IgD-negative memory B cell (primary cell): ENCODE results near the gene CALHM4. TPM values are rescaled to one million over a fixed set of nuclear protein-coding genes. Genes with fewer than 3 reads are reported as not detected.
A peak's percentile ranks its signal among the peaks of the same experiment; 100 is the strongest.
"Not testable (repeated sequence)": the region's sequence is repeated elsewhere in the genome, so short reads cannot be mapped to it uniquely, and the experiment has no call there.

Experiments
- H3K27ac Mint-ChIP-seq, 3 donors: one replicate each; pipeline ENCODE4 v1.8.0; 2020 to 2022; ENCODE audit warnings: mild to moderate bottlenecking in 3 of 3, mixed read lengths in 3 of 3, moderate library complexity in 1 of 3
- H3K27me3 Mint-ChIP-seq: one replicate; pipeline ENCODE4 v1.8.0; 2021; ENCODE audit warnings: mixed read lengths
- H3K36me3 Mint-ChIP-seq: one replicate; pipeline ENCODE4 v1.8.0; 2020; ENCODE audit warnings: mild to moderate bottlenecking, mixed read lengths
- H3K4me1 Mint-ChIP-seq, 3 donors: one replicate each; pipeline ENCODE4 v1.8.0; 2020 to 2022; ENCODE audit warnings: mixed read lengths in 3 of 3, mild to moderate bottlenecking in 1 of 3
- H3K4me3 Mint-ChIP-seq, 4 donors: one replicate each; pipeline ENCODE4 v1.8.0; 2020 to 2022; ENCODE audit warnings: mild to moderate bottlenecking in 4 of 4, mixed read lengths in 4 of 4, moderate library complexity in 3 of 4
- H3K9me3 Mint-ChIP-seq, 3 donors: one replicate each; pipeline ENCODE4 v1.8.0; 2020 to 2021; ENCODE audit warnings: mixed read lengths in 3 of 3, mild to moderate bottlenecking in 1 of 3
- polyA plus RNA-seq: library from polyadenylated mRNA; unstranded; fragments of 300-500 nt; fragmentation: Illumina TruSeq; gene quantifications from one replicate; pipeline ENCODE4 v1.2.3, GENCODE V29; 2021

Gene CALHM4
- polyA plus RNA-seq, 1 donor from 2014 or later, result not detected

DNA sequence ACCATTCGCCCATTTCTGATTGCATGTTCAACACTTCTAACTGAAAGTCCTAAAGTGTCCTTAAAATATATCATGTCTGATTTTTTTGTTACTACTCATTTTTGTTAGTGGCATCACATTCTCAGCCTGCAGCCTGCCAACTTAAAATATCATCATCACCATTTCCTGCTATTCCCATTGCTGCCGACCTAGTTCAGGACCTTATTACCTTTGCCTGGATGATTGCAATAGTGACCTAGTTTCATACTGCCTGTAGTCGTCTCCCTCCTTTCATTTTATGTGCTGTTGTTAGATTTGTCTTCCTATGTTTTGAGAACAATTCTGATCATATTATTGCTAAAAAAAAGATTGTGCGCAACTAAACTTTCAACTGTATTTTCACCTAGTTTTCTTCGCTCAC, 23.9 kb downstream of the CALHM4 start:
- peaks cover 22 to 31% (median 23%) of the 10 kb centered on the region in 3 donors for H3K4me1 Mint-ChIP-seq
- H3K27ac Mint-ChIP-seq, result no peak overlapping the region
- no peaks in the 10 kb centered on the region for H3K27me3 Mint-ChIP-seq
- H3K4me3 Mint-ChIP-seq, result no peak overlapping the region
- H3K36me3 Mint-ChIP-seq, result peaks cover 10% of the 10 kb centered on the region
- no peaks in the 10 kb centered on the region for H3K9me3 Mint-ChIP-seq

DNA sequence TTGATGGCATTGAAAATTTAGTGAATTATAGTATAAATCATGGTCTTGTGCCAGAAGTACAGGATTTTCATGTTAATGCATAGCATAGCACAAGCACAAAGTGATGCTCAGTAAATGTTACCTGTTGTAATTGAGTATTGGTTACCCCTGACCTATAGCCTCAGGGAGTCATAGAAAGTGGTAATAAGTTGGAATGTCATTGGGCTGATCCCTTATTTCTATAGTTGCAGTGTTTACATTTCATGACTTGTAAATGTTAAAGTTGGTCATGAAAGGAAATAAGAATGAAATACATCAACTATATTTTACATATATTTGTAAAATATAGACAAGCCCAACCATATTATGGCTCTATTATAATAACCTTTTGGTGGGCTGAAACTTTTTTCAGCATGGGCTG, 24.8 kb downstream of the CALHM4 start:
- Mint-ChIP-seq H3K27ac (no peak overlapping the region), H3K36me3 (peaks cover 10% of the 10 kb centered on the region), H3K9me3 (no peaks in the 10 kb centered on the region), H3K27me3 (no peaks in the 10 kb centered on the region), H3K4me3 (no peak overlapping the region), H3K4me1 (peaks cover 16 to 26% (median 19%) of the 10 kb centered on the region in 3 donors)

DNA sequence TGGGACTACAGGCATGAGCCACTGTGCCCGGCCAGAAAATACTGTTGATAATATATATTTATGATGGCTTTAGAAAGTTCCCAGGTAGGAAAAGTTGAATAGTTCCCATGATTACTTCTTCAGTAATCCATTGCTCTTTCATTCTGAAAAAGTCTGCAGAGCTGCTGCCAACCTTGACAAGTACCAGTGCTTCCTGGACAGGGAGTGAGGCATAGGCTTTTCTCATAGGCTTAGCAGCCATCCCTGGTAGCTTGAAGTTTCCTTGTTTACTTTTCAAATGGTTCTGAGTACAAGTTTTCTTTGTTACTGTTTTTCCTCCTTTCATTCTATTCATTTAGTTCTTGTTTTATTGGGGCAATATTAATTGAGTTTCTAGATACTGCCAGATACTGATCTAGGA, 25.6 kb downstream of the CALHM4 start:
- Mint-ChIP-seq H3K36me3 (peaks cover 12% of the 10 kb centered on the region), H3K4me1 (peaks cover 11 to 18% (median 14%) of the 10 kb centered on the region in 3 donors), H3K27me3 (no peaks in the 10 kb centered on the region), H3K27ac (no peak overlapping the region), H3K9me3 (no peaks in the 10 kb centered on the region), H3K4me3 (no peak overlapping the region)

DNA sequence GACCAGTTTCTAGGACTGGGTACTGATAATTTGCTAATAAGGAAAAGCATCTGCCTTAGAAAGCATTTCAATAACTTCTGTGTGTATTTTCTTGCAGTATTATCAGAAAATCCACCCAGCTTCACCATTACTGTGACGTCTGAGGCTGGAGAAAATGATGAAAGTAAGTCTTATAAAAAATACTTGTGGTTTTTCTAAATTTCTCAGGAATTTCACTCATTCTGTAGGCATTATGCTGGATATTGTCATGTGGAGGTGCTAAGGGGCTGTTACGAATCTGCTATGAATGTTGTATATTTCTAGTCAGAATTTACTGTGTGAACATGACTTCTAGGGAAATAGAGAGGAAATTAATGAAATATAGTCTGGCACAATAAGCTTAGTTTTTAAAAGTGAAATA, 26.6 kb downstream of the CALHM4 start:
- H3K27ac Mint-ChIP-seq, result no peak overlapping the region

DNA sequence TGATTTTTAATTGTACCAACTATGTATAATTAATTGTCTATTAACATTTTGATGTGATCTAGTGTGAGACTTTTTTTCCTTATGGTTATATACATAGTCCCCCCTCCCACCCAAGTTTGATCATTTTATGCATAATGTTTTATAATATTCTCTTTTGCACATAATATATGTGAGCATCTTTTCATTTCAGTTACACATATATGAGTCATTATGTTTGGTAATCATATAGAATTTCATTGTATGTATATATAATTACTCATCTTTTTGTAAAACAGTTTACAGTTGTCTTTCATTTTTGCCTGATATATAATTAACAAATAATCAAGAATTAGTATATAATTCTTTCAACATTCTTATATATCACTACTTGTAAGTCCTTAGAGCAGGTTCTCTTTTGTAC, 32.7 kb downstream of the CALHM4 start:
- H3K36me3 Mint-ChIP-seq, result peaks cover 7% of the 10 kb centered on the region
- H3K27me3 Mint-ChIP-seq, result no peaks in the 10 kb centered on the region
- no peak overlapping the region for H3K27ac Mint-ChIP-seq
- no peaks in the 10 kb centered on the region for H3K4me1 Mint-ChIP-seq
- H3K4me3 Mint-ChIP-seq, result no peak overlapping the region
- no peaks in the 10 kb centered on the region for H3K9me3 Mint-ChIP-seq

More for the DNA sequence above, 26.6 kb downstream of the CALHM4 start:
- Mint-ChIP-seq H3K4me1 (peaks cover 9 to 16% (median 11%) of the 10 kb centered on the region in 3 donors), H3K9me3 (no peaks in the 10 kb centered on the region), H3K36me3 (peaks cover 13% of the 10 kb centered on the region), H3K4me3 (no peak overlapping the region), H3K27me3 (no peaks in the 10 kb centered on the region)

DNA sequence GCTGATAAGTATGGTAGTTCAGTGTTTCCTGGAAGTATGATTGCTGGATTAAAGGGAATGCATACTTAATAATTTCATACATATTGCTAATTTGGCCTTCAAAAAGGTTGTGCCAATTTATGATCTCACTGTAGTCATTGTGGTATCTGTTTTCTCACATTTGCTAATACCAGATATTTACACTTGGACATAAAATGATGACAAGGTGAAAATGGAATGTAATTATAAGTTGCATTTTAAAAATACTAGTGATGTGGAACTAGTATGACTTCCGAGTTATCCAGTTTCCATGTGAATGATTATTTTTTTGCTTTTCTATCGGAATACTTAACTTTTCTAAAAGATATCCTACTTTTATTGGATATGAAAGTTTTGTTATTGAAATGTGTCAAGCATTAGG, 33.2 kb downstream of the CALHM4 start:
- Mint-ChIP-seq H3K4me3 (no peak overlapping the region), H3K36me3 (peaks cover 11% of the 10 kb centered on the region), H3K9me3 (no peaks in the 10 kb centered on the region), H3K27ac (no peak overlapping the region), H3K4me1 (no peaks in the 10 kb centered on the region), H3K27me3 (no peaks in the 10 kb centered on the region)

DNA sequence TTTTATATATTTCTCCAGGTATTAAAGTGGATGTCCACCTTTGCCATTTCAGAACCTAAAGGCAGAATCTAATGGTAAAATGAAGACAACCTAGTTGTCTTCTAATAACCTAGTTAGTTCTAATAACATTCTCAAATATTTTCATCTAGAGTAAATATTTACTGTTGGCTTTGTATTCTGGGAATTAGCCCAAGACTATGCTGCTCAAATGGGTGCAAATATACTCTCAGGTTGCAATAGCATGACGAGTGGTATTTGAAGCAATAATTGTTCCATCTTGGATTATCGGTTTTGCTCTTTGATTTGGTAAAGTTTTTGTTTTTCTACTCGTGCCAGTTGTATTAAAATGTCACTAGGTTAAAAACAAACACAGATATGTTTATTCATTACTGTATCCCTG, 41.7 kb downstream of the CALHM4 start:
- H3K36me3 Mint-ChIP-seq, result peaks cover 28% of the 10 kb centered on the region
- H3K27ac Mint-ChIP-seq, result no peak overlapping the region
- no peaks in the 10 kb centered on the region for H3K27me3 Mint-ChIP-seq
- no peak overlapping the region for H3K4me3 Mint-ChIP-seq
- no peaks in the 10 kb centered on the region for H3K9me3 Mint-ChIP-seq
- no peaks in the 10 kb centered on the region for H3K4me1 Mint-ChIP-seq

DNA sequence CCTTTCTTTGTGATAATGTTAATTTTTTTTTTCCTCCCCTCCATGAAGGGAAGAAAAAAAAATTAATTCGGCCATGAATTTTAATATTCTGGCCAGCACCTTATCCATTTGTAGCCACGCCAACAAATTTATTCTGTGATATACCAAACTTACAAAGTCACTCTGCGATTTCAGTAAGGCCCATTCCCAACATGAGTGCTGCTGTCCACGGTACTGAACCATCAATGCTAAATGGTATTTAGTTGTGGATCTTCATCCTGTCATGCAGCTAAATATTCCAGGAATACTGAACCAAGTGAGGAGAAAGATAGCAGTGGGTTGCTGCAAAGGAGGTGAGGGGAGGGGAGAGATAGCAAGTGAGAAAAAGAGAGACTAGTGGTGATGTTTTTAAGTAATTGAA, 43.3 kb downstream of the CALHM4 start:
- no peaks in the 10 kb centered on the region for H3K27me3 Mint-ChIP-seq
- no peaks in the 10 kb centered on the region for H3K4me1 Mint-ChIP-seq
- H3K9me3 Mint-ChIP-seq, result no peaks in the 10 kb centered on the region
- no peak overlapping the region for H3K27ac Mint-ChIP-seq
- H3K4me3 Mint-ChIP-seq, result no peak overlapping the region
- H3K36me3 Mint-ChIP-seq, result peaks cover 28% of the 10 kb centered on the region

DNA sequence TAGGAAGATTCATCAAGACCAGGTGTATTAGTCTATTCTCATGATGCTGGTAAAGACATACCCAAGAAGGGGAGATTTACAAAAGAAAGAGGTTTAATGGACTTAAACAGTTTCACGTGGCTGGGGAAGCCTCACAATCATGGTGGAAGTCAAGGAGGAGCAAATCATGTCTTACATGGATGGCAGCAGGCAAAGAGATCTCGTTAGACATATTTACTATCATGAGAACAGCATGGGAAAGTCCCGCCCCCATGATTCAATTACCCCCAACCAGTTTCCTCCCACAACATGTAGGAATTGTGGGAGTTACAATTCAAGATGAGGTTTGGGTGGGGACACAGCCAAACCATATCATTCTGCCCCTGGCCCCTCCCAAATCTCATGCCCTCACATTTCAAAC, 50.4 kb downstream of the CALHM4 start:
- H3K36me3 Mint-ChIP-seq, result peaks cover 18% of the 10 kb centered on the region
- H3K4me3 Mint-ChIP-seq, H3K4me1 Mint-ChIP-seq, H3K27me3 Mint-ChIP-seq, H3K27ac Mint-ChIP-seq: not testable (repeated sequence)
- peaks cover 6 to 15% (median 7%) of the 10 kb centered on the region in 3 donors for H3K9me3 Mint-ChIP-seq

DNA sequence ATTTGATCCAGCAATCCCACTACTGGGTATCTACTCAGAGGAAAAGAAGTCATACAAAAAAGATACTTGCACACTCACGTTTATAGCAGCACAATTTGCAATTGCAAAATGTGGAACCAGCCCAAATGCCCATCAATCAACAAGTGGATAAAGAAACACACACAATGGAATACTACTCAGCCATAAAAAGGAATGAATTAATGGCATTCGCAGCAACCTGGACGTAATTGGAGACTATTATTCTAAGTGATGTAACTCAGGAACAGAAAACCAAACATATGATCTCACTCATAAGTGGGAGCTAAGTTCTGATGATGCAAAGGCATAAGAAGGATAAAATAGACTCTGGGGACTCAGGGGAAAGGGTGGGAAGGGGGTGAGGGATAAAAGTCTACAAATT, 51.3 kb downstream of the CALHM4 start:
- H3K27me3 Mint-ChIP-seq, H3K4me1 Mint-ChIP-seq, H3K27ac Mint-ChIP-seq: not testable (repeated sequence)
- Mint-ChIP-seq H3K36me3 (peaks cover 15% of the 10 kb centered on the region), H3K9me3 (peaks cover 6 to 15% (median 7%) of the 10 kb centered on the region in 3 donors), H3K4me3 (peak overlapping the region in 1 of 4 donors; percentile 28)

DNA sequence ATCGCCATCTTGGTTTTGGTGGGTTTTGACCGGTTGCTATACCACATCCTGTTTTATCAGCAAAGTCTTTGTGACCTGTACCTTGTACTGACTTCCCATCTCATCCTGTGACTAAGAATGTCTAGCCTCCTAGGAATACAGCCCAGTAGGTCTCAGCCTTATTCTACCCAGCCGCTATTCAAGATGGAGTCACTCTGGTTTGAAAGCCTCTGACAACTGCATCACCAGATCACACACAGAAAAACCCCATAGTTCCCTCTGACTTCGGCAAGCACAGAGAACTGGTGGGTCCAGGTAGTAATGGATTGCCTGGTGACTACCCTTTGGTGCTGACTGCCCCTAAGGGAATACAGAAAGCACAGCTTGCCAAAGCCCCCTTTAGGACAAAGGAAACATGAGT, 52.4 kb downstream of the CALHM4 start:
- H3K27ac Mint-ChIP-seq, result no peak overlapping the region

More for the DNA sequence above, 52.4 kb downstream of the CALHM4 start:
- Mint-ChIP-seq H3K36me3 (peaks cover 19% of the 10 kb centered on the region), H3K27me3 (peaks cover 1% of the 10 kb centered on the region), H3K4me3 (no peak overlapping the region), H3K9me3 (peaks cover 6 to 15% (median 7%) of the 10 kb centered on the region in 3 donors), H3K4me1 (no peaks in the 10 kb centered on the region)

Other genes starting within 250 kb of the CALHM4 start
- 23.6 TPM for gene DSE, start 182.8 kb upstream of the CALHM4 start, polyA plus RNA-seq
- gene CALHM6, start 92.4 kb upstream of the CALHM4 start, polyA plus RNA-seq, result 307 TPM
- not detected for gene CALHM5, start 42.1 kb upstream of the CALHM4 start, polyA plus RNA-seq
- not detected for gene TRAPPC3L, start 8.1 kb upstream of the CALHM4 start, polyA plus RNA-seq
- 52.3 TPM for gene RWDD1, start 17.8 kb downstream of the CALHM4 start, polyA plus RNA-seq
- gene RSPH4A, start 62.7 kb downstream of the CALHM4 start, polyA plus RNA-seq, result not detected
- 4.4 TPM for gene ZUP1, start 115.0 kb downstream of the CALHM4 start, polyA plus RNA-seq
- 11.5 TPM for gene KPNA5, start 127.5 kb downstream of the CALHM4 start, polyA plus RNA-seq
- not detected for gene FAM162B, start 212.0 kb downstream of the CALHM4 start, polyA plus RNA-seq